Esophagus squamous epithelium (tissue), 5 donors: ENCODE results near the gene ZC3H10. TPM values are rescaled to one million over a fixed set of nuclear protein-coding genes. Genes with fewer than 3 reads are reported as not detected.

Source experiments
- DNase-seq: peaks from one replicate; lab custom pipeline; 2025; lab: John Stamatoyannopoulos, UW
- H3K27ac ChIP-seq, 4 donors: fragments of 200-600 bp; sonication (generic); one replicate each; pipeline ENCODE4 v1.5.1; 2016 to 2019; ENCODE audit warnings: mild to moderate bottlenecking in 1 of 4
- H3K27me3 ChIP-seq, 4 donors: fragments of 200-600 bp; sonication (generic); 1 replicate in 3 of 4; 2 replicates in 1 of 4; pipeline versions ENCODE4 v1.5.1 to v1.6.0; 2017 to 2021; ENCODE audit warnings: antibody characterized with exemption in 1 of 4
- H3K36me3 ChIP-seq, 3 donors: fragments of 200-600 bp; sonication (generic); one replicate each; pipeline ENCODE4 v1.5.1; 2016 to 2019
- H3K4me1 ChIP-seq, 3 donors: fragments of 200-600 bp; sonication (generic); one replicate each; pipeline ENCODE4 v1.5.1; 2017 to 2019
- H3K4me3 ChIP-seq, 4 donors: fragments of 200-600 bp; sonication (generic); 1 replicate in 3 of 4; 2 replicates in 1 of 4; pipeline ENCODE4 v1.5.1; 2016 to 2019; ENCODE audit warnings: mild to moderate bottlenecking in 2 of 4, moderate library complexity in 1 of 4
- H3K9me3 ChIP-seq, 3 donors: fragments of 200-600 bp; sonication (generic); one replicate each; pipeline ENCODE4 v1.5.1; 2016 to 2019
- CTCF ChIP-seq, 6 experiments: fragments of 450-650 bp in 4 of 6; fragments of 200-600 bp in 2 of 6; sonication (generic) in 2 of 6; IDR thresholded peaks; one replicate each; pipeline ENCODE4 v1.5.1; 2016 to 2019; ENCODE audit warnings: antibody characterized with exemption in 6 of 6, mild to moderate bottlenecking in 4 of 6, moderate library complexity in 4 of 6
- POLR2A ChIP-seq, 4 donors: fragments of 450-650 bp; IDR thresholded peaks; one replicate each; pipeline ENCODE4 v1.6.1; 2017; ENCODE audit warnings: antibody characterized with exemption in 4 of 4, mild to moderate bottlenecking in 4 of 4, moderate library complexity in 3 of 4
- WGBS, 2 donors: methylation state at CpG; one replicate each; pipeline ENCODE4 v1.1.5; 2018; 5-methylcytosine and 5-hydroxymethylcytosine counted together
- intact Hi-C: fragments of 100-400 bp; cut with DNase I; formaldehyde crosslinking; loops from one replicate; pipeline ENCODE4 v1.15.0; 2022
- total RNA-seq, 4 donors: library from RNA; depleted of rRNA; stranded (reverse); fragments of >200 nt; gene quantifications; one replicate each; pipeline ENCODE4 v1.1.0, GENCODE V29; 2016
- donor health status: DM: yes; HTN: yes; CAD: no.

The ZC3H10 gene
- total RNA-seq, 4 donors from 2014 or later: 1.5 to 3.8 (median 2.3) TPM

- Histone ChIP-seq H3K27me3 (no peaks in the 10 kb centered on the region), H3K9me3 (no peaks in the 10 kb centered on the region), H3K27ac (peak overlapping the region in 3 of 4 donors; percentile 21 to 72 (median 71)), H3K4me3 (no peak overlapping the region), H3K4me1 (peaks cover 0 to 49% (median 0%) of the 10 kb centered on the region in 3 donors), H3K36me3 (peaks cover 0 to 90% (median 0%) of the 10 kb centered on the region in 3 donors)
- WGBS, 2 donors: 66 to 78% methylated on average over 2 to 3 of the region's 6 CpGs
- no peak for DNase-seq
- TF ChIP-seq POLR2A (IDR thresholded peaks at IDR 0.05): no peak
- no peak for TF ChIP-seq CTCF (IDR thresholded peaks at IDR 0.05)
- intact Hi-C loops: no loop called here
Measured at GRCh38 chr12:56087220-56087619, 30.8 kb upstream of the ZC3H10 start.

GRCh38 chr12:56097738-56098137, 20.3 kb upstream of the ZC3H10 start:
- H3K36me3 ChIP-seq: peaks cover 0 to 99% (median 0%) of the 10 kb centered on the region in 3 donors
- no peaks in the 10 kb centered on the region for H3K27me3 ChIP-seq
- H3K9me3 ChIP-seq: no peaks in the 10 kb centered on the region
- H3K27ac ChIP-seq: no peak overlapping the region
- 91 to 95% methylated on average over 5 to 6 of the region's 6 CpGs for WGBS, 2 donors
- DNase-seq: no peak
- intact Hi-C loops: no loop called here
- no peak for TF ChIP-seq CTCF (IDR thresholded peaks at IDR 0.05)
- no peak for TF ChIP-seq POLR2A (IDR thresholded peaks at IDR 0.05)
- peaks cover 0 to 25% (median 0%) of the 10 kb centered on the region in 3 donors for H3K4me1 ChIP-seq
- H3K4me3 ChIP-seq: no peak overlapping the region

GRCh38 chr12:56098592-56098991, 19.5 kb upstream of the ZC3H10 start:
- Histone ChIP-seq H3K4me1 (peaks cover 0 to 33% (median 6%) of the 10 kb centered on the region in 3 donors), H3K36me3 (peaks cover 0 to 90% (median 0%) of the 10 kb centered on the region in 3 donors), H3K27ac (no peak overlapping the region), H3K27me3 (no peaks in the 10 kb centered on the region), H3K4me3 (no peak overlapping the region), H3K9me3 (no peaks in the 10 kb centered on the region)
- no peak for TF ChIP-seq POLR2A (IDR thresholded peaks at IDR 0.05)
- intact Hi-C loops: no loop called here
- WGBS, 2 donors: 79 to 85% methylated on average over 3 of the region's 3 CpGs
- DNase-seq: no peak

GRCh38 chr12:56099787-56100186, 18.3 kb upstream of the ZC3H10 start:
- H3K36me3 ChIP-seq: peaks cover 0 to 78% (median 0%) of the 10 kb centered on the region in 3 donors
- H3K4me3 ChIP-seq: no peak overlapping the region
- intact Hi-C loops: loop anchor here (10.0 kb wide), 1 partner anchor 55 kb away; the partner anchor contains the start of gene RPS26
- peaks cover 0 to 37% (median 7%) of the 10 kb centered on the region in 3 donors for H3K4me1 ChIP-seq
- 67 to 89% methylated on average over 3 to 4 of the region's 4 CpGs for WGBS, 2 donors
- TF ChIP-seq CTCF (IDR thresholded peaks at IDR 0.05): no peak
- no peak for TF ChIP-seq POLR2A (IDR thresholded peaks at IDR 0.05)
- no peak for DNase-seq
- H3K27ac ChIP-seq: peak overlapping the region in 3 of 4 donors; percentile 28 to 43 (median 36)
- no peaks in the 10 kb centered on the region for H3K27me3 ChIP-seq
- no peaks in the 10 kb centered on the region for H3K9me3 ChIP-seq

- no peak for TF ChIP-seq CTCF (IDR thresholded peaks at IDR 0.05)
- TF ChIP-seq POLR2A (IDR thresholded peaks at IDR 0.05): no peak
- intact Hi-C loops: loop anchor here (10.0 kb wide), 1 partner anchor 56 kb away; the partner anchor contains the start of gene RPS26
- no peak for DNase-seq
- Histone ChIP-seq H3K4me1 (peaks cover 10 to 48% (median 17%) of the 10 kb centered on the region in 3 donors), H3K9me3 (no peaks in the 10 kb centered on the region), H3K27me3 (no peaks in the 10 kb centered on the region), H3K27ac (no peak overlapping the region), H3K36me3 (peaks cover 0 to 66% (median 0%) of the 10 kb centered on the region in 3 donors), H3K4me3 (no peak overlapping the region)
- WGBS, 2 donors: 84% methylated on average over 11 to 14 of the region's 14 CpGs
Measured at GRCh38 chr12:56101045-56101444, 17.0 kb upstream of the ZC3H10 start.
